Measurements from ENCODE around the gene FURIN.
"Not testable (repeated sequence)": the region's sequence is repeated elsewhere in the genome, so short reads cannot be mapped to it uniquely, and the experiment has no call there.

The FURIN gene

DNA sequence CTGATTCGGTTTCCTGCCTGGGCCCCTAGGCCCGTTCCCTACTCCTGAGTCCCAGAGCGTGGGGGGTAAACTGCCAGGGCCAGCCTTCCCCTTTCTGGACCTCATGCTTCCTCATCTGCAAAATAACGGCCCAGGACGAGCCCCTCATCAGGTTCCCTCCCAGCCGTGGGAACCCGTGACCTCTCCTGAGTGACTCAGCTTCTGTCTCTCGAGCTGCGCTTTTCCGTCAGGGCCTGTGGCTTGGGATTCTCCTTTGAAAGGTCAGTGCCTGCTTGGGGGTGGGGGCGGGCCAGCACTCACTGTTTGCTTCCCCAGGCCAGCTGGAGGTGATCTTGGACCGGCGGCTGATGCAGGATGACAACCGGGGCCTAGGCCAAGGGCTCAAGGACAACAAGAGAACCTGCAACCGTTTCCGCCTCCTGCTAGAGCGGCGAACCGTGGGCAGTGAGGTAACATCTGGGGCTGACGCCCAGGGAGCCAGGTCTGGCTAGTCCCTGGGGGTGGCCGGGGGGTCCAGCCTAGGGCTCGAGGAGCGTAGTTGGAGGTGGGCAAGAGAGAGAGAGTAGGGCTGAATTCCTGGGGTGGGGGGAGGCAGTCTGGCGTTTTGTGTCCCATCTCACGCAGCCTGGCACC is 47.5 kb downstream of the FURIN start:
- no peak for DNase-seq (ENCODE audit: low spot score)

DNA sequence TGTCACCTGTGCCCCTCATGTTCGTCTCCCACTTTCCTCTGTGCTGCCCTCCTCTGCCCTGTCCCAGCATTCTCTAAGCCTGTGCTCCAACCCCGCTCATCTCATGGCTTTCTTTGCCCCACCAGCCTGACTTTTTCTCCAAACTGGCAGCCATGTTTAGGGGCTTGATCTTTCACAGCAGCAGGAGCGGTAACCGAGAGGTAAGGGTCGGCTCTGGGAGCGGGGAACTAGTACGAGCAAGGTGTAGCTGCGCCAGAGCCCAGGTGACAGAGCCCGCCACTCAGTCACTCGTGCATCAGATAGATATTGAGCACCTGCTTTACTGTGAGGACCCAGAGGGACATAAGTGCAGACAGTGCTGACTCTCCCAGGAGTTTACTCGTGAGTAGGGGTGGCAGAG is 48.1 kb downstream of the FURIN start:
- DNase-seq (ENCODE audit: low spot score), result no peak

DNA sequence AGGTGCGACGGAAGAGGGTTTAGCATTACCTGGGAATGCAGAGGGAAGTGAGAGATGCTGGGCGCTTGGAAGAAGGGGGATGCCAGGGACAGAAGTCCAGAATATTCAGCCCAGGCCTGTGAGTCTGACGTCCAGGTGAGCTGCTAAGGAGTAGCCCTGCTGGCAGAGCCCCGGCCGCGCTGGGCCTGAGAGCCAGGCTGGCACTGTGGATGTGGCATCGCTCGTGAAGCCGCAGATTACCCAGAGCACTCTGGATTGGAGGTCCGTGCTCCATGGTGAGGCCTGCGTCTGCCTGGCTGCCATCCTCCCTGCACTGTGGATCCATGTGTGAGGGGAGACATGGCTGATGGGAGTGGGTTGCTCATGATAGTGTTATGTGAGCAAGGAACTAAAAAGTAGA is 49.2 kb downstream of the FURIN start:
- DNase-seq (ENCODE audit: low spot score), result peak; percentile 20

DNA sequence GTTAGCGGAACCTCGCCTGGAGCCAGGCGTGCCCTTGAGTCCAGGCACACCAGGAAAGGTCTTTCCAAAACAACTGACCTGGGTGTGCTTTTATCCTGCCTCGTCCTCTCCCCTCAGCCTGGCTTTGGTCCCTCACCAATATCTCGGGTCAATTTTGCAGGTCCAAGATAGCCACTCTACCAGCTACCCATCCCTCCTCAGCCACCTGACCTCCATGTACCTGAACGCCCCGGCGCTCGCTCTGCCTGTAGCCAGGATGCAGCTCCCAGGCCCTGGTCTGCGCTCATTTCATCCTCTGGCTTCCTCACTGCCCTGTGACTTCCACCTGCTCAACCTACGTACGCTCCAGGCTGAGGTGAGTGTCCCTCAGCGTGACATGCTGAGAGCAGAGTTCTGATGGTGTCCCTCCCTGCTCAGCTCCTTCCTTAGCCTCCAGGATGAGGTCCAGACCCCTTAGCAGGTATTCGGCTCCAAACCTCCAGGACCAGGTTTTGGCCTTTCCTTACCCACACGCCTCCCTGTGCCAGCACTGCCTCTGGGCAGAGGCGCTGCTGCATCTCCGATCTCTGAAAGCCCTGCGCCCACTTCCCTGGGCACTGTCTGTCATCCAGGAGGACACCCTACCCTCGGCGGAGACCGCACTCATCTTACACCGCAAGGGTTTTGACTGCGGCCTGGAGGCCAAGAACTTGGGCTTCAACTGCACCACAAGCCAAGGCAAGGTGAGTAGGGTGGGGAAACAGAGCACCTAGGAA is 49.8 kb downstream of the FURIN start:
- DNase-seq (ENCODE audit: low spot score), result peak; percentile 22

DNA sequence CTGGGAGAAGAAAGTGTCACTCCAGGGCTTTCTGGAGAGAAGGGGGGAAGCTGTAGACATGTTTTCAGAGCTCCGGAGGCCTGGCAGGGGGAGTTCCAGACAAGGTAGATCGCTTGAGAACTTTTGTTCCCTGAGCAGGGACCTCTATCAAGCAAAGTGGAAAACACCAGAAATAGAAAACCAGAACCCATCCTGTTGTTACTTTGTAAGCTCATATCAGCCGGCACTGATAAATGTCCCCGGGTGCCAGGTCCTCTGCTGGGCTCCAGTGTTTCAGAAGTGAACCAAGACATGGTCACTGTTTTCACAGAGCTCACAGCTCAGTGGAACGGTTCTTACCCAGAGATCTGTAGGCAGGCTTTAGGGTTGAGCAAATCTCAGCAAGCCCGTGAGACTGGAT is 50.4 kb downstream of the FURIN start:
- no peak for DNase-seq (ENCODE audit: low spot score)

DNA sequence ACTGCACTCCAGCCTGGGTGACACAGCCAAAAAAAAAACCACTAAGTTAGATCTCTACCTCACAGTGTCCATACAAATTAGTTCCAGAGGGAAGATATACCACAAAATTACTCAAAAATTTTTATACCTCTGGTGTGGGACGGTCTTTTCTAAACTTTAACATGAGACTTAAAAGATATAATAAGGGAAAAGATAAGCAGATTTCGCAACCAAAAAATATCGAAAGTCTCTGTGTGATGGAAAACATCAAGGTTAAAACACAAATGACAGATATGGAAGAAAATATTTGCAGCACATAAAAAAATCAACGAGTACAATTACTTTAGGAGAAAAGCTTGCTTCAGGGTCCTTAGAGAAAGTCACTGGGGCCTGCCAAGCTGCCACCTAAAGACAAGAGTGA is 53.5 kb downstream of the FURIN start:
- no peak for DNase-seq (ENCODE audit: low spot score)

DNA sequence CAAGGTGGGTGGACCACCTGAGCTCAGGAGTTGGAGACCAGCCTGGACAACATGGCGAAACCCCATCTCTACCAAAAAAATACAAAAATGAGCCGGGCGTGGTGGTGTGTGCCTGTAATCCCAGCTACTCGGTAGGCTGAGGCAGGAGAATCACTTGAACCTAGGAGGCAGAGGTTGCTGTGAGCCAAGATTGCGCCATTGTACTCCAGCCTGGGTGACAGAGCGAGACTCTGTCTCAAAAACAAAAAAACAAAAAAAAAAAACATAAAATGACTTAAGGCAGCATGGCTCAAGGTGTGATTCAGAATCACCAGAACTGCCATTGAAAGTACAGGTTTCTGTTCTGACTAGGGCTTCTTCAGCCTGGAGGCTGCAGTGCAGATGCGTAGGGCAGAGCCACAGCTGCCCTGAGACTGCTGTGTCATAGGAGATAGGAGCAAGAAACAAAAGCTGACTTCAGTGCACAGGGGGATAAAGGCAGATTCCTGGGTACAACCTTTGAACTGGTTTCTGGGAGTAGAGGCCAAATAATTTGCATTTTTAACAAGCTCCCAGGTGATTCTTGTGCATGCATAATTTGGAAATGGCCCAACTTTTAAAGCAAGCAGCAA is 54.4 kb downstream of the FURIN start:
- DNase-seq (ENCODE audit: low spot score), result peak; percentile 30

DNA sequence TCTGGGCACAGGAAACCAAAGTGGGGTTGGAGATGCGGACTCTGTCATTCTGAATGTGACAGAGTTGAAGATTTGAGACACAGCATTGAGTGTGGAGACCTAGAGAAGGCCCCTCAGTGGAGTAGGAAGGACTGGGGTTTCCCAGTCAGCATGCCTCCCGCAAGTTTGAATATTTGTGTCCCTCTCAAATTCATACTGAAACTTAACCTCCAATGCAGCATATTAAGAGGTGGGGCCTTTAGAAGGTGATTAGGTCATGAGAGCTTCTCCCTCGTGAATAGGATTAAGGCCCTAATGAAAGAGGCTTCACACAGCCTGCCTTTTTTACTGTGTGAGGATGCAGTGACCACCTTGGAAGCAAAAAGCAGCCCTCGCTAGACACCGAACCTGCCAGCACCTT is 56.0 kb downstream of the FURIN start:
- DNase-seq (ENCODE audit: low spot score), result no peak

DNA sequence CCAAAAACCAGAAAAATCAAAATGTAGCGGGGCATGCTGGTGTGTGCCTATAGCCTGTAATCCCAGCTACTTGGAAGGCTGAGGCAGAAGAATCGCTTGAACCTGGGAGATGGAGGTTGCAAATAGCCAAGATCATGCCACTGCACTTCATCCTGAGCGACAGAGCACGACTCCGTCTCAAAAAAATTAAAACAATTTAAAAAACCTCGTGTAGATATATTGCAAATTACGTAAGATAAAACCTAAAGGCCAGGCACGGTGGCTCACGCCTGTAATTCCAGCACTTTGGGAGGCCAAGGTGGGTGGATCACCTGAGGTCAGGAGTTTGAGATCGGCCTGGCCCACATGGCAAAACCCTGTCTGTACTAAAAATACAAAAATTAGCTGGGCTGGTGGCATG is 58.4 kb downstream of the FURIN start:
- DNase-seq (ENCODE audit: low spot score), result not testable (repeated sequence)

DNA sequence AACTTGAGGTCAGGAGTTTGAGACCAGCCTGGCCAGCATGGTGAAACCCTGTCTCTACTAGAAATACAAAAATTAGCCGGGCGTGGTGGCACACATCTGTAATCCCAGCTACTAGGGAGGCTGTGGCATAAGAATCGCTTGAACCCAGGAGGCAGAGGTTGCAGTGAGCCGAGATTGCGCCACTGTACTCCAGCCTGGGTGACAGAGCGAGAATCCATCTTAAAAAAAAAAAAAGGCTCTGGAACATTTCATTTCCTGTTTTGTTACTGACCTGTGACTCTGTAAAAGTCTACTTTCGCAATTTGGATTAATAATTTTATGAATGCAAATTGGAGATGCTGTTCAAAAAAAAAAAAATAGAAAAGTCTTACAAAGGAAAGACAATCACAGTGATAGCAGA is 59.7 kb downstream of the FURIN start:
- not testable (repeated sequence) for DNase-seq (ENCODE audit: low spot score)

DNA sequence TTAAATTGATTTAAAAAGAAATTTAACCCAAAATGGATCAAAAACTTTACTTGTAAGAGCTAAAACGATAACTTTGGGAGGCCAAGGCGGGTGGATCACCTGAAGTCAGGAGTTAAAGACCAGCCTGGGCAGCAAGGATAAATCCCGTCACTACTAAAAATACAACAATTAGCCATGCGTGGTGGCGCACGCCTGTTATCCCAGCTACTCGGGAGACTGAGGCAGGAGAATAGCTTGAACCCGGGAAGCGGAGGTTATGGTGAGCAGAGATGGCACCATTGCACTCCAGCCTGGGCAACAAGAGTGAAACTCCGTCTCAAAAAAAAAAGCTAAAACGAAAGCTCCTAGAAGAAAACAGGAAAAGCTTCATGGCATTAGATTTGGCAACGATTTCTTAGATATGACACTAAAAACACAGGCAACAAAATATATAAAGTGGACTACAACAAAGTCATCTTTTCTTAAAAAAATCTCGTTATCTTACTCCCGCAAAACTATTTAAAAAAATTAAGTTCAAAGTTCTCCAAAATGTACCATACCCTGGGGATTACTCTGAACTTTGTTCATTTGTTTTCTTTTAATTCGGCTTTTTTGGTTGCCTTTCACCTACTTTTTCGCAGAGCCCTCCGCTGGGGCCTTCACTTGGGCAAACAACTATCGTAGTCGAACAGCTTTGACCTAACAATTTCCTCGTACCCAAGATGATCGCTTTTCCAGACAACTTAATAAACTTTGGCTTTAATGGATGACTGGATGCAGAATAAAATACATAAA is 61.0 kb downstream of the FURIN start:
- DNase-seq (ENCODE audit: low spot score), result no peak

DNA sequence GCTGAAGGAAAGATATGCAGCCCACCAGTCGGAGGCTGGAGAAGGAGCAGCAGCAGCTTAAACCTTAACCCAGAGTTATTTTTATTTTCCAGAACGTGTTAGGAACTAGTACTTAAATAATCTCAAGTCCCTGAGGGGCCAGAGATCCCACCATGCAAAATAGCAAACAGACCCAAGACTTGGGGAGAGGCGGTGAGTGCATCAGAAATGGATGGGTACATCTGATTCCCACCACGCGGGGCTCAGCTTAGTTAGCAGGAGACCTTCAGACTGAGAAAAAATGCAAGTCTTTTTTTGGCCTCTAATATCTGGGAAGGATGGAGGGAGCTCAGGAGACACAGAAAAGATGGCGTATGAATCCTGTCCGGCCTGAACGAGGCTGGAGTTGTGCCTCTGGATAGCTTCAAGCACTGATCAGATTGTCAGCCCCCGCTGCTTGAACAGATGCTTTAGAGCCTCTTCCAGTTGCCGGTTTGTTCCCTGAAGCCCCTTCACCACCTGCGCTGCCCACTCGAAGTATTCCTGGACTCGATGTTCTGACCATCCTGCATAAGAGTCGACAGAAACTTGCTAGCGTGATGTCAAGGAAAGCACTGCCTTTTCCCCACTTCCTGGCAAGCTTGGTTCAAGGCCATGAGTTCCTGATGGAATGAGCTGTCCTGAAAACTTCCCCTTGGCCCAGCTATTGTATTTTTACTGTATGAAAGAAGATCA is 62.6 kb downstream of the FURIN start:
- no peak for DNase-seq (ENCODE audit: low spot score)

DNA sequence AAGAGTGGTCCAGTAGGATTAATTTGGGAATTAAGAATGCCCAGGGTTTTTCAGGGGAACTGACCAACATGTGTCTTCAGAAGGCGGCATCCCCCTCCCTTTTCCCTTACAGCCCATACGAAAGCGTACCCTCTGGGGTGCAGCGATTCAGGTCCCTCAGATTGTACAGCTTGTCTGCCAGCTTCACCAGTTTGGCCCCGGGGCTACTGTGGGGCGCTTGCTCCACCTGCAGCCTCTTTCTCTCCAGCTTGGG is 63.1 kb downstream of the FURIN start:
- no peak for DNase-seq (ENCODE audit: low spot score)

DNA sequence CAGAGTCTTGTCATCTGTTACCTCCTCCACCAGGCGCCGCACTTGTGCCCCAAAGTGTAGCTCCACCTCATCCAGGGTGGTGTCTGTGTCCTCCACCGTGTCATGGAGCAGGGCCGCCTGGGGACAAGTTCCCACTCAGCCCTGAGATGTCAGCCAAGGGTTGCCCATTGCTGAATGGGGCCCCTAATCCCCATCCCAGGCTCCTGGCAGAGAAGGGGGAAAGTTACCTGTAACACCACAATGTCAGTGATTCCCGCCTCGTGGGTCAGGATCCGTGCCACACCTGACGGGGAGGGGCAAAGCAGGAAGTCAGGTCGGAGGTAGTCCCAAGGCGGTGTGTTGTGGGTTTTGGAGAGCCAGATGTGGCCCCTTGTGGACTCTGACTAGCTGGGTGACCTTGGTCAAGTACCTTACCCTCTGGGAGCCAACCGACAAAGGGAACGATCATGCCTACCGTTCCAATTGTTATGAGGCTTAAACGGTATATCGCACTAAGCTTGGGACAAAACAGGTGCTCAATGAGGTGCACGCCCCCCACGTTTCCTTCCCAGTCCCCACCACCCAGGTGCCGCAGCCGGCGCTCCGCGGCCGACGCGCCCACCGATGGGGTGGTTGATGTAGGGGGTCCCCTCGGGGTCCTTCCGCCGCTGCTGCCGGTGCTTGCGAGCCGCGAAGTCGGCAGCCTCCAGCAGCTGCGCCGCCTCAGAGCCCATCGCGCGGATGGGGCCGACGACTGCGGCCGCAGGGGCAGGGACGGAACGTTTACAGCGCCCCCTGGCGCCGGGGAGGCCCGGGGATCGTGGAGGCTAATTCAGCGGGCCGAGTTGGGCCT is 63.7 kb downstream of the FURIN start, which contains the start of gene HDDC3:
Gene HDDC3, minus strand, starts transcription at position 722 of the 832 bp plus-strand sequence. Its CDS starts 9 bp downstream, at position 713.
- peak; percentile 94 for DNase-seq (ENCODE audit: low spot score)

DNA sequence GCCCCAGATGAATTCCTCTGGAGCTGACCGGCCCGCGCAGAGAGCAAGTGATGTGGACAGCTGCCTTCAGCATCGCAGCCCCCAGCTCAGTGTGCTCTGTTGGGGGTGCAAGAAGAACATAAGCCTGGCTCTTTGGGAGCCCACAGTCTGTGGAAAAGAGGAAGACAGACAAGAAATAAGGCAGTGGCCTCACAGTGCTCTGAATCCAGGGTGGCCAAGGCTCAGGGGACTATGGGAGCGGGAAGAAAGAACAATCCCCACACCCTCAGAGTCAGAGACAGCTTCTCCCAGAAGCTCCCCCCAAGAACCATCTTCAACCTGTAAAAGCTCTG is 64.2 kb downstream of the FURIN start:
- DNase-seq (ENCODE audit: low spot score), result no peak

Data from ecto neural progenitor cell (in vitro differentiated cells).